ENCODE results near the gene E4F1.

E4F1 gene

GRCh38 chr16:2278956-2279800 is 55.8 kb downstream of the E4F1 start:
- H3K4me3 ChIP-seq (ENCODE audit: low read depth in 1 of 2, low read length in 2 of 2), result no peak overlapping the region
- peaks cover 5 to 21% of the 10 kb centered on the region in 2 donors for H3K27me3 ChIP-seq (ENCODE audit: control insufficient read depth in 1 of 2, insufficient read depth in 2 of 2, low read length in 2 of 2)
- no peaks in the 10 kb centered on the region for H3K9me3 ChIP-seq (ENCODE audit: control insufficient read depth in 1 of 2, low read length in 2 of 2)
- H3K36me3 ChIP-seq (ENCODE audit: control insufficient read depth in 1 of 2, insufficient read depth in 2 of 2, low read length in 2 of 2), result no peaks in the 10 kb centered on the region
- no peak overlapping the region for H3K9ac ChIP-seq (ENCODE audit: low read depth in 1 of 2, low read length in 2 of 2)
- H3K27ac ChIP-seq (ENCODE audit: low read depth, low read length), result no peak overlapping the region
- H3K4me1 ChIP-seq (ENCODE audit: control insufficient read depth in 1 of 2, insufficient read depth in 2 of 2, low read length in 2 of 2), result no peaks in the 10 kb centered on the region

- Histone ChIP-seq H3K4me3 (ENCODE audit: low read depth in 1 of 2, low read length in 2 of 2) (no peak overlapping the region), H3K27ac (ENCODE audit: low read depth, low read length) (no peak overlapping the region), H3K27me3 (ENCODE audit: control insufficient read depth in 1 of 2, insufficient read depth in 2 of 2, low read length in 2 of 2) (peaks cover 5 to 21% of the 10 kb centered on the region in 2 donors), H3K9ac (ENCODE audit: low read depth in 1 of 2, low read length in 2 of 2) (no peak overlapping the region), H3K36me3 (ENCODE audit: control insufficient read depth in 1 of 2, insufficient read depth in 2 of 2, low read length in 2 of 2) (no peaks in the 10 kb centered on the region), H3K4me1 (ENCODE audit: control insufficient read depth in 1 of 2, insufficient read depth in 2 of 2, low read length in 2 of 2) (no peaks in the 10 kb centered on the region), H3K9me3 (ENCODE audit: control insufficient read depth in 1 of 2, low read length in 2 of 2) (no peaks in the 10 kb centered on the region)
Measured at GRCh38 chr16:2280461-2280860, 57.1 kb downstream of the E4F1 start.

- H3K27ac ChIP-seq (ENCODE audit: low read depth, low read length), result no peak overlapping the region
- H3K4me3 ChIP-seq (ENCODE audit: low read depth in 1 of 2, low read length in 2 of 2), result no peak overlapping the region
- H3K36me3 ChIP-seq (ENCODE audit: control insufficient read depth in 1 of 2, insufficient read depth in 2 of 2, low read length in 2 of 2), result no peaks in the 10 kb centered on the region
- no peaks in the 10 kb centered on the region for H3K4me1 ChIP-seq (ENCODE audit: control insufficient read depth in 1 of 2, insufficient read depth in 2 of 2, low read length in 2 of 2)
- H3K27me3 ChIP-seq (ENCODE audit: control insufficient read depth in 1 of 2, insufficient read depth in 2 of 2, low read length in 2 of 2), result peaks cover 5 to 18% of the 10 kb centered on the region in 2 donors
- no peaks in the 10 kb centered on the region for H3K9me3 ChIP-seq (ENCODE audit: control insufficient read depth in 1 of 2, low read length in 2 of 2)
- H3K9ac ChIP-seq (ENCODE audit: low read depth in 1 of 2, low read length in 2 of 2), result no peak overlapping the region
Measured at GRCh38 chr16:2280981-2281542, 57.7 kb downstream of the E4F1 start.

GRCh38 chr16:2282262-2282661 is 58.9 kb downstream of the E4F1 start:
- no peaks in the 10 kb centered on the region for H3K9me3 ChIP-seq (ENCODE audit: control insufficient read depth in 1 of 2, low read length in 2 of 2)
- no peak overlapping the region for H3K9ac ChIP-seq (ENCODE audit: low read depth in 1 of 2, low read length in 2 of 2)
- H3K27ac ChIP-seq (ENCODE audit: low read depth, low read length), result no peak overlapping the region
- H3K36me3 ChIP-seq (ENCODE audit: control insufficient read depth in 1 of 2, insufficient read depth in 2 of 2, low read length in 2 of 2), result no peaks in the 10 kb centered on the region
- H3K27me3 ChIP-seq (ENCODE audit: control insufficient read depth in 1 of 2, insufficient read depth in 2 of 2, low read length in 2 of 2), result peaks cover 0 to 15% of the 10 kb centered on the region in 2 donors
- no peaks in the 10 kb centered on the region for H3K4me1 ChIP-seq (ENCODE audit: control insufficient read depth in 1 of 2, insufficient read depth in 2 of 2, low read length in 2 of 2)
- no peak overlapping the region for H3K4me3 ChIP-seq (ENCODE audit: low read depth in 1 of 2, low read length in 2 of 2)

- Histone ChIP-seq H3K27ac (ENCODE audit: low read depth, low read length) (no peak overlapping the region), H3K4me3 (ENCODE audit: low read depth in 1 of 2, low read length in 2 of 2) (no peak overlapping the region), H3K9me3 (ENCODE audit: control insufficient read depth in 1 of 2, low read length in 2 of 2) (no peaks in the 10 kb centered on the region), H3K4me1 (ENCODE audit: control insufficient read depth in 1 of 2, insufficient read depth in 2 of 2, low read length in 2 of 2) (no peaks in the 10 kb centered on the region), H3K36me3 (ENCODE audit: control insufficient read depth in 1 of 2, insufficient read depth in 2 of 2, low read length in 2 of 2) (no peaks in the 10 kb centered on the region), H3K27me3 (ENCODE audit: control insufficient read depth in 1 of 2, insufficient read depth in 2 of 2, low read length in 2 of 2) (peaks cover 0 to 11% of the 10 kb centered on the region in 2 donors), H3K9ac (ENCODE audit: low read depth in 1 of 2, low read length in 2 of 2) (no peak overlapping the region)
Measured at GRCh38 chr16:2282866-2283555, 59.6 kb downstream of the E4F1 start.

GRCh38 chr16:2284001-2284770 is 60.8 kb downstream of the E4F1 start:
- H3K9me3 ChIP-seq (ENCODE audit: control insufficient read depth in 1 of 2, low read length in 2 of 2), result no peaks in the 10 kb centered on the region
- no peak overlapping the region for H3K9ac ChIP-seq (ENCODE audit: low read depth in 1 of 2, low read length in 2 of 2)
- no peaks in the 10 kb centered on the region for H3K4me1 ChIP-seq (ENCODE audit: control insufficient read depth in 1 of 2, insufficient read depth in 2 of 2, low read length in 2 of 2)
- no peak overlapping the region for H3K4me3 ChIP-seq (ENCODE audit: low read depth in 1 of 2, low read length in 2 of 2)
- no peaks in the 10 kb centered on the region for H3K36me3 ChIP-seq (ENCODE audit: control insufficient read depth in 1 of 2, insufficient read depth in 2 of 2, low read length in 2 of 2)
- no peak overlapping the region for H3K27ac ChIP-seq (ENCODE audit: low read depth, low read length)
- H3K27me3 ChIP-seq (ENCODE audit: control insufficient read depth in 1 of 2, insufficient read depth in 2 of 2, low read length in 2 of 2), result peaks cover 0 to 1% of the 10 kb centered on the region in 2 donors

GRCh38 chr16:2284797-2285576 is 61.6 kb downstream of the E4F1 start:
- H3K27ac ChIP-seq (ENCODE audit: low read depth, low read length), result no peak overlapping the region
- no peaks in the 10 kb centered on the region for H3K9me3 ChIP-seq (ENCODE audit: control insufficient read depth in 1 of 2, low read length in 2 of 2)
- no peaks in the 10 kb centered on the region for H3K4me1 ChIP-seq (ENCODE audit: control insufficient read depth in 1 of 2, insufficient read depth in 2 of 2, low read length in 2 of 2)
- no peaks in the 10 kb centered on the region for H3K36me3 ChIP-seq (ENCODE audit: control insufficient read depth in 1 of 2, insufficient read depth in 2 of 2, low read length in 2 of 2)
- H3K9ac ChIP-seq (ENCODE audit: low read depth in 1 of 2, low read length in 2 of 2), result no peak overlapping the region
- no peak overlapping the region for H3K4me3 ChIP-seq (ENCODE audit: low read depth in 1 of 2, low read length in 2 of 2)
- H3K27me3 ChIP-seq (ENCODE audit: control insufficient read depth in 1 of 2, insufficient read depth in 2 of 2, low read length in 2 of 2), result no peaks in the 10 kb centered on the region
